HG03571 (cell line): ENCODE measurements around the gene MGAT4B.
A peak's percentile ranks its signal among the peaks of the same experiment; 100 is the strongest.
"Not testable (repeated sequence)": the region's sequence is repeated elsewhere in the genome, so short reads cannot be mapped to it uniquely, and the experiment has no call there.

Source experiments
- ATAC-seq: cut with Tn5 transposase; IDR thresholded peaks from one replicate; pipeline ENCODE4 v1.9.1; 2021; ENCODE audit not compliant: unreplicated experiment

The MGAT4B gene

GRCh38 chr5:179795863-179796833, 10.5 kb downstream of the MGAT4B start:
- peak; percentile 69 for ATAC-seq

GRCh38 chr5:179795049-179795862, 11.4 kb downstream of the MGAT4B start:
- no peak for ATAC-seq

- no peak for ATAC-seq
Observed at GRCh38 chr5:179794575-179794974, 12.1 kb downstream of the MGAT4B start.

- ATAC-seq: no peak
Observed at GRCh38 chr5:179794171-179794570, 12.5 kb downstream of the MGAT4B start.

GRCh38 chr5:179793468-179794139, 13.1 kb downstream of the MGAT4B start, which contains the start of gene LTC4S:
TSS of gene LTC4S (plus strand) at chr5:179793986. CDS start at chr5:179794081, 95 bp downstream.
- ATAC-seq: peak; percentile 33

- no peak for ATAC-seq
Observed at GRCh38 chr5:179792612-179793467, 13.8 kb downstream of the MGAT4B start.

GRCh38 chr5:179791881-179792611, 14.6 kb downstream of the MGAT4B start:
- no peak for ATAC-seq

GRCh38 chr5:179789278-179789677, 17.4 kb downstream of the MGAT4B start:
- ATAC-seq: not testable (repeated sequence)

GRCh38 chr5:179788193-179788854, 18.3 kb downstream of the MGAT4B start:
- no peak for ATAC-seq

GRCh38 chr5:179786861-179787260, 19.8 kb downstream of the MGAT4B start:
- ATAC-seq: no peak

- no peak for ATAC-seq
Observed at GRCh38 chr5:179783128-179783527, 23.5 kb downstream of the MGAT4B start.

GRCh38 chr5:179781846-179782245, 24.8 kb downstream of the MGAT4B start:
- ATAC-seq: no peak

GRCh38 chr5:179780362-179780761, 26.3 kb downstream of the MGAT4B start:
- no peak for ATAC-seq

- no peak for ATAC-seq
Observed at GRCh38 chr5:179779826-179780225, 26.8 kb downstream of the MGAT4B start.

- ATAC-seq: no peak
Observed at GRCh38 chr5:179778591-179778990, 28.1 kb downstream of the MGAT4B start.

GRCh38 chr5:179777909-179778308, 28.8 kb downstream of the MGAT4B start:
- no peak for ATAC-seq

- ATAC-seq: no peak
Observed at GRCh38 chr5:179777456-179777855, 29.2 kb downstream of the MGAT4B start.

GRCh38 chr5:179776411-179776938, 30.2 kb downstream of the MGAT4B start:
- no peak for ATAC-seq

GRCh38 chr5:179774442-179774841, 32.2 kb downstream of the MGAT4B start:
- no peak for ATAC-seq
